Measurements from ENCODE around the gene TAB3. TPM values are rescaled to one million over a fixed set of nuclear protein-coding genes. Genes with fewer than 3 reads are reported as not detected.
"Not testable (repeated sequence)": the region's sequence is repeated elsewhere in the genome, so short reads cannot be mapped to it uniquely, and the experiment has no call there.

The TAB3 gene
- total RNA-seq, 2 donors from 2014 or later: 34.8 to 40.6 TPM

GRCh38 chrX:30806187-30806728, 82.8 kb downstream of the TAB3 start:
- TF ChIP-seq CTCF (IDR thresholded peaks at IDR 0.05): no peak
- DNase-seq (ENCODE audit: low spot score): no peak
- H3K27ac ChIP-seq: no peak overlapping the region
- H3K27me3 ChIP-seq (replicated peaks; ENCODE audit: insufficient read depth): no peaks in the 10 kb centered on the region
- ATAC-seq (ENCODE audit: insufficient number of reproducible peaks, low FRiP score, low read depth): no peak
- H3K4me3 ChIP-seq: no peak overlapping the region
- H3K9me3 ChIP-seq: no peaks in the 10 kb centered on the region
- H3K36me3 ChIP-seq: no peaks in the 10 kb centered on the region
- no peaks in the 10 kb centered on the region for H3K4me1 ChIP-seq (ENCODE audit: control insufficient read depth in 1 of 2, low read depth in 2 of 2)

- Histone ChIP-seq H3K27ac (no peak overlapping the region), H3K27me3 (replicated peaks; ENCODE audit: insufficient read depth) (no peaks in the 10 kb centered on the region), H3K4me3 (no peak overlapping the region), H3K9me3 (no peaks in the 10 kb centered on the region), H3K4me1 (ENCODE audit: control insufficient read depth in 1 of 2, low read depth in 2 of 2) (no peaks in the 10 kb centered on the region), H3K36me3 (no peaks in the 10 kb centered on the region)
- TF ChIP-seq CTCF (IDR thresholded peaks at IDR 0.05): no peak
- DNase-seq (ENCODE audit: low spot score) (no peak), ATAC-seq (ENCODE audit: insufficient number of reproducible peaks, low FRiP score, low read depth) (no peak)
Measured at GRCh38 chrX:30804462-30804861, 84.6 kb downstream of the TAB3 start.

GRCh38 chrX:30800901-30801300, 88.2 kb downstream of the TAB3 start:
- H3K27ac ChIP-seq: no peak overlapping the region
- H3K36me3 ChIP-seq: no peaks in the 10 kb centered on the region
- H3K27me3 ChIP-seq (replicated peaks; ENCODE audit: insufficient read depth): no peaks in the 10 kb centered on the region
- ATAC-seq (ENCODE audit: insufficient number of reproducible peaks, low FRiP score, low read depth) (no peak), DNase-seq (ENCODE audit: low spot score) (no peak)
- no peaks in the 10 kb centered on the region for H3K9me3 ChIP-seq
- no peak overlapping the region for H3K4me3 ChIP-seq
- TF ChIP-seq CTCF (IDR thresholded peaks at IDR 0.05): no peak
- H3K4me1 ChIP-seq (ENCODE audit: control insufficient read depth in 1 of 2, low read depth in 2 of 2): no peaks in the 10 kb centered on the region

- H3K36me3 ChIP-seq: no peaks in the 10 kb centered on the region
- DNase-seq (ENCODE audit: low spot score) (no peak), ATAC-seq (ENCODE audit: insufficient number of reproducible peaks, low FRiP score, low read depth) (no peak)
- H3K4me3 ChIP-seq: no peak overlapping the region
- H3K27ac ChIP-seq: no peak overlapping the region
- no peaks in the 10 kb centered on the region for H3K27me3 ChIP-seq (replicated peaks; ENCODE audit: insufficient read depth)
- H3K9me3 ChIP-seq: no peaks in the 10 kb centered on the region
- H3K4me1 ChIP-seq (ENCODE audit: control insufficient read depth in 1 of 2, low read depth in 2 of 2): no peaks in the 10 kb centered on the region
- no peak for TF ChIP-seq CTCF (IDR thresholded peaks at IDR 0.05)
Measured at GRCh38 chrX:30799327-30799726, 89.7 kb downstream of the TAB3 start.

- DNase-seq (ENCODE audit: low spot score) (no peak), ATAC-seq (ENCODE audit: insufficient number of reproducible peaks, low FRiP score, low read depth) (no peak)
- H3K4me3 ChIP-seq: no peak overlapping the region
- H3K9me3 ChIP-seq: no peaks in the 10 kb centered on the region
- TF ChIP-seq CTCF (IDR thresholded peaks at IDR 0.05): no peak
- no peak overlapping the region for H3K27ac ChIP-seq
- no peaks in the 10 kb centered on the region for H3K4me1 ChIP-seq (ENCODE audit: control insufficient read depth in 1 of 2, low read depth in 2 of 2)
- no peaks in the 10 kb centered on the region for H3K27me3 ChIP-seq (replicated peaks; ENCODE audit: insufficient read depth)
- H3K36me3 ChIP-seq: no peaks in the 10 kb centered on the region
Measured at GRCh38 chrX:30798810-30799209, 90.2 kb downstream of the TAB3 start.

- H3K4me1 ChIP-seq (ENCODE audit: control insufficient read depth in 1 of 2, low read depth in 2 of 2); DNase-seq (ENCODE audit: low spot score); H3K27ac ChIP-seq; H3K36me3 ChIP-seq; ATAC-seq (ENCODE audit: insufficient number of reproducible peaks, low FRiP score, low read depth); H3K27me3 ChIP-seq (replicated peaks; ENCODE audit: insufficient read depth); H3K4me3 ChIP-seq; H3K9me3 ChIP-seq: not testable (repeated sequence)
Measured at GRCh38 chrX:30797301-30797700, 91.8 kb downstream of the TAB3 start.
